Chondrocyte (in vitro differentiated cells): ENCODE data around the gene LPP. TPM values are rescaled to one million over a fixed set of nuclear protein-coding genes. Genes with fewer than 3 reads are reported as not detected.

ENCODE experiments used
- DNase-seq: peaks from one replicate; pipeline ENCODE4 v3.0.0; 2021; ENCODE audit warnings: mixed read lengths, low spot score
- H3K27ac Mint-ChIP-seq: one replicate; pipeline ENCODE4 v1.8.0; 2021; ENCODE audit warnings: mild to moderate bottlenecking, moderate library complexity, mixed read lengths; ENCODE audit not compliant: unreplicated experiment
- H3K27me3 Mint-ChIP-seq: 2 replicates; pipeline ENCODE4 v1.8.0; 2021; ENCODE audit warnings: low read depth, mixed read lengths
- H3K36me3 Mint-ChIP-seq: 2 replicates; pipeline ENCODE4 v1.8.0; 2021; ENCODE audit warnings: low read depth, mixed read lengths
- H3K4me1 Mint-ChIP-seq: 2 replicates; pipeline ENCODE4 v1.8.0; 2021; ENCODE audit warnings: low read depth, mild to moderate bottlenecking, mixed read lengths
- H3K4me3 Mint-ChIP-seq: one replicate; pipeline ENCODE4 v1.8.0; 2021; ENCODE audit warnings: mild to moderate bottlenecking, moderate library complexity, mixed read lengths; ENCODE audit not compliant: unreplicated experiment
- H3K9me3 Mint-ChIP-seq: 2 replicates; pipeline ENCODE4 v1.8.0; 2021; ENCODE audit warnings: low read depth, mixed read lengths
- total RNA-seq: library from RNA; stranded (reverse); gene quantifications from 3 replicates; pipeline ENCODE4 v1.2.1, GENCODE V29; 2021
- TF ChIP-seq, protein P1 (sequence below): fragments of 200-600 bp; sonication (generic); IDR thresholded peaks from 2 replicates; pipeline ENCODE4 v1.5.0; 2021; ENCODE audit warnings: antibody characterized with exemption, mild to moderate bottlenecking, moderate library complexity

The LPP gene
- total RNA-seq, 1 donor from 2014 or later = 295 TPM

DNA sequence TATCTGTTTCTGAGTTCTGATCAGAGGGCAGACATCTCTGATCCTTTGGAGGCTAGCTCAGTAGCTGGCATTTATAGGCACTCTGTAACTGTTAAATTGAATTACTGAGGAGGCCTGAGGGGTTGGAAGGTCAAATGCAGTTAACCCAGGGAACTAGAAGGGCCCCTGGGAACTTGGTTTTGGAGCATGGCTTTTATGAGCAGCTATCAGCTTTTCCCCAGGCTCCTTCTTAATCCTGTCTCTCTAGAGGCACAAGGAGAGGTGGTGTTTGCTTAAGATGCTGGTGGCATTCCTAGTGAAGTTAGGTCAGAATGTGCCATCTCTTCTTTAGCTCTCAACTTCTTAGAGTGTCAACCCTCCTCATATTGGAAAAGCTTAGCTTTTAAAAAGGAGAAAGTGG, 128.9 kb downstream of the LPP start:
- no peaks in the 10 kb centered on the region for H3K36me3 Mint-ChIP-seq
- H3K4me3 Mint-ChIP-seq = no peak overlapping the region
- H3K9me3 Mint-ChIP-seq = no peaks in the 10 kb centered on the region
- peaks cover 87% of the 10 kb centered on the region for H3K4me1 Mint-ChIP-seq
- TF ChIP-seq, protein P1, sequence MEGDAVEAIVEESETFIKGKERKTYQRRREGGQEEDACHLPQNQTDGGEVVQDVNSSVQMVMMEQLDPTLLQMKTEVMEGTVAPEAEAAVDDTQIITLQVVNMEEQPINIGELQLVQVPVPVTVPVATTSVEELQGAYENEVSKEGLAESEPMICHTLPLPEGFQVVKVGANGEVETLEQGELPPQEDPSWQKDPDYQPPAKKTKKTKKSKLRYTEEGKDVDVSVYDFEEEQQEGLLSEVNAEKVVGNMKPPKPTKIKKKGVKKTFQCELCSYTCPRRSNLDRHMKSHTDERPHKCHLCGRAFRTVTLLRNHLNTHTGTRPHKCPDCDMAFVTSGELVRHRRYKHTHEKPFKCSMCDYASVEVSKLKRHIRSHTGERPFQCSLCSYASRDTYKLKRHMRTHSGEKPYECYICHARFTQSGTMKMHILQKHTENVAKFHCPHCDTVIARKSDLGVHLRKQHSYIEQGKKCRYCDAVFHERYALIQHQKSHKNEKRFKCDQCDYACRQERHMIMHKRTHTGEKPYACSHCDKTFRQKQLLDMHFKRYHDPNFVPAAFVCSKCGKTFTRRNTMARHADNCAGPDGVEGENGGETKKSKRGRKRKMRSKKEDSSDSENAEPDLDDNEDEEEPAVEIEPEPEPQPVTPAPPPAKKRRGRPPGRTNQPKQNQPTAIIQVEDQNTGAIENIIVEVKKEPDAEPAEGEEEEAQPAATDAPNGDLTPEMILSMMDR = no peak
- H3K27ac Mint-ChIP-seq = peak overlapping the region; percentile 67
- no peak for DNase-seq
- H3K27me3 Mint-ChIP-seq = no peaks in the 10 kb centered on the region

DNA sequence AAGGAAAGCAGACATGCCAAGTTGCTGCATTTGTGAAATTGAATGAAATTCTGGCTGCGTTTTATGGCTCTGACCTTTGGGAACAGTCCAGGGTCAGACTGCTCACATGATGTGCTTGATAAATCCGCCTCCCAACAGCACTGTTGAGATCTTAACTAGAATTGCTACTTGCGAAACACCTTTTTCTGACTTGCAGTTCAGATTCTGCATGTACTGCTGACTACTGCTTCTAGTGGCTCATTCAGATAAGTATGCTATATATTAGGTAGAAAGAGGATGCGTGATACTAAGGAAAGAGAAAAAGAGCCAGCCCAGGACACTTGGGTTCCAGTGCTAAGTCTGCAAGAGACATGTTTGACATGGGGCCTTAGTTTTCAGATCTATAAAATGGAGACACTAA, 129.4 kb downstream of the LPP start:
- Mint-ChIP-seq H3K27me3 (no peaks in the 10 kb centered on the region), H3K36me3 (no peaks in the 10 kb centered on the region), H3K9me3 (no peaks in the 10 kb centered on the region), H3K4me3 (no peak overlapping the region), H3K4me1 (peaks cover 83% of the 10 kb centered on the region), H3K27ac (peak overlapping the region; percentile 57)
- TF ChIP-seq, protein P1 = peak; percentile 40
- DNase-seq = no peak

DNA sequence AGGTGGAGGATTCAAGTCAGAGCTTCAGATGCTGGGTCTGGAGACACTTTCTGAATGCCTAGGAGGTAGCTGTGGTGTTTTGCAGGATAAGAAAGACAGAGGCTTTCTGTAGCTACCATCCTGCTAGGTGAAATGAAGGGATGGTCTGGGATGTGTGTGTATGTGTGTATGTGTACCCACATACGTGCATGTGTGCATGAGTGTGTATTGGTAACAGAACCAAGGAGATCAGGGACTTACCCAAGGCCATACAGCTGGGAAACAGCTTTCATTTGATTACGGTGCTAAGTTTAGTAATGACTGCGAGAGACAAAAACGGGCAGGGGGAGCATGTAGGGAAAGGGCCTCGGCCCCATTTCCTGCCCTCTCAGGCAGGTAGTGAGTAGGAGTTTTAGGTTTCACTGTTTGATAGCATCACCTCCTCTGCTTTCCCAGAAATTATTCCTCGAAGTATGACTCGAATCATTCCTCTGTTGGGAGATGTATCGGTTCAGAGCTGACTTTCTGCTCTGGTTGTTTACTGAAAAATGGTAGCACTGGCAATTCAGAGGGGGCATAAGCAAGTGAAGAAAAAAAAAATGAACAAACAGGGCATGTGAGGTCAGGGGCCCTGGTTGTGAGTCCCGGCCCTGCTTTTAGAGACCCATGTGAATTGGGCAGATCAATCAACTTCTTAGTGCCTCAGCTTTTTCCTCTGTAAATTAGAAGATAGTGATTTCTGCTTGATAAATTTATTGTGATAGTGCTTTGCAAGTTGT, 130.7 kb downstream of the LPP start:
- TF ChIP-seq, protein P1 = no peak
- Mint-ChIP-seq H3K4me3 (no peak overlapping the region), H3K27me3 (no peaks in the 10 kb centered on the region), H3K27ac (peak overlapping the region; percentile 96), H3K4me1 (peaks cover 70% of the 10 kb centered on the region), H3K9me3 (no peaks in the 10 kb centered on the region), H3K36me3 (no peaks in the 10 kb centered on the region)
- no peak for DNase-seq

DNA sequence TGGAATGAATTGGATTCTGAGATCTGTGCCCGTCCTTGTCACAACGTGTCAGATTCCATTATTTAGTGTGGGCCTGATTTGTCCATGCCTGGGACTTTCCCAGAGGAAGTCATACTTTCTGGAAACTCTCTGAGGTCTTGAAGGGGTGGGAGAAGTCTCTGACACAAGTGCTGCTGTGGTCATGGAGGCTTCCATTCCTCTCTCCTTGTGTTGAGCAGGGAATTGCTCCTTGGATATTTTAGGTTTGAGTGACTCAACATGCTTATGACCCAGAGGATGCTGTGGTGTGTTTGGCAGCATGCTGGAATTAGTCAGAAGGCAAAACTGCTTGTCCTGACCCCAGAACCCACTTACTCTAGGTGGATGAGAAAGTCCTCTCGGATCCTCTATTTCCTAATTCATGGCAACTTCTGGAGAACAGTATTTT, 132.1 kb downstream of the LPP start:
- Mint-ChIP-seq H3K4me1 (peaks cover 64% of the 10 kb centered on the region), H3K4me3 (no peak overlapping the region), H3K27ac (peak overlapping the region; percentile 96), H3K9me3 (no peaks in the 10 kb centered on the region), H3K36me3 (peaks cover 2% of the 10 kb centered on the region), H3K27me3 (no peaks in the 10 kb centered on the region)
- TF ChIP-seq, protein P1 = no peak
- no peak for DNase-seq

DNA sequence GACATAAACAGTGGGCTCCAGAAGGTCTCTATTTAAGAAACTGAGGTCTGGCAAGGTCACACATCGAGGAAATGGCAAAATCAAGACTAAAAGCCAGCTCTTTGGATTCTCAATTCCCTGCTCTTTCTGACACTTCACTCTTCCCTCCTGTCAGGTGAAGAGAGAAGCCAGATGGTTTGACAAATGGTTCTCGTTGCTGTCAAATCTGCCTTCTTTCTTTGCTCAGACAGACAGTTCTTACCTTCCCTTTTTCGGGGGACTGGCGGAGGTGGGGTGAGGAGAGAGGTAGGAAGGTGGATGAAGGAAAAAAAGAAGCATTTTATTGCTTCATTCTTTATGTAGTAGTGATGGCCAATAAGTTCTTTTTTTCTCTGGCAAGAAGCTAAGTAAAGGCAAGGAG, 133.4 kb downstream of the LPP start:
- TF ChIP-seq, protein P1 = no peak
- Mint-ChIP-seq H3K27ac (peak overlapping the region; percentile 96), H3K4me3 (no peak overlapping the region), H3K27me3 (no peaks in the 10 kb centered on the region), H3K4me1 (peaks cover 63% of the 10 kb centered on the region), H3K36me3 (peaks cover 3% of the 10 kb centered on the region), H3K9me3 (no peaks in the 10 kb centered on the region)
- DNase-seq = no peak
